Activated naive CD8-positive, alpha-beta T cell treated with anti-CD3 and anti-CD28 coated beads, Interleukin-2, amount 50 U/mL, for 16 hours (primary cell): ENCODE data around the gene CASTOR1.

Experiments
- DNase-seq: peaks from one replicate; pipeline ENCODE4 v3.0.0-alpha.2; 2020; ENCODE audit warnings: low read depth, low spot score

The CASTOR1 gene

DNA sequence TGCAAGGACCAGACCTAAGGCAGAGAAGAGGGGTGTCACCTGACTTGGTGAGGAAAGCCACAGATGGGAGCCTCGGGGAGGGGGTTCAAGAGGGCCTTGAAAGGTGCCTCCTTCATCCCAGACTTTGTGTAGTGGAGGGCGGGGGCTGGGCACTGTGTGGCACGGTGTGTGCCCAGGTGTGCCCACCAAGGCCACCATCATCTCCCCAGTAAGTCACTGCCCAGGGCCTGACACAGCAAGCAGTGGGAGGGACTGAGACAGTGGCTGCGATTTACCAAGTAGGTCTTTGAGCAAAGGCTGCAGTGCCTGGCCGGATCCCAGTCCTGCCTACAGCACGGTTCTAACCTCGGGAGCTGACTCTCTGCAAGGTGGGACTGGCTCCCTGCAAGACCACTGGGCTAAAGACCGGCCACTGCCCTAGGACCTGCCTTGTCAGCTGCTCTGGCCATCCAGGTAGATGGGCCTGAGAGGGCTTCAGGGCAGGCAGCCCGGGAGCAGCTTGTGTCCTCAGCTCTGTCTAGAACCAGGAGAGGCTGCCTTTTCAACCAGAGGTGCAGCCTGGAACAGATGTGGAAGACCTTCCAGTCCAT lies 24.1 kb downstream of the CASTOR1 start:
- no peak for DNase-seq

DNA sequence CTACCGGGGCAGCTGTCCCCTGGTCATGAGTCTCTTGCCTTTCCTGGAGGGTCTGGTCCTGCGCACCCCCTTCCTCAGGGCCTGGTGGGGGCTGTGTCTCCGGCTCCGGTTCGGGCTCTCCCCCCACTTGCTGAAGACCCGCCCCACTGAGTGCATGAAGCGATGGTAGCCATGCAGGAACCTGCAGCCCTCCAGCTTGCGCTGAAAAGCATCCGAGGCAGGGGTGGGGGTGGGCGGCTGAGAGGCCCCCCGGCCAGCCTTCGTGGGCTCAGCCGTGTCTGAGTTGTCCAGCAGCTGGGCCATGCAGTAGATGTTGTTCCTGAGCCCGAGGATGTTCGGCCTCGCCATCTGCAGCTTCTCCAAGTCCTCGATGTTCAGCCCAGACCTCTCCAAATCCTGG lies 25.4 kb downstream of the CASTOR1 start:
- DNase-seq: no peak

DNA sequence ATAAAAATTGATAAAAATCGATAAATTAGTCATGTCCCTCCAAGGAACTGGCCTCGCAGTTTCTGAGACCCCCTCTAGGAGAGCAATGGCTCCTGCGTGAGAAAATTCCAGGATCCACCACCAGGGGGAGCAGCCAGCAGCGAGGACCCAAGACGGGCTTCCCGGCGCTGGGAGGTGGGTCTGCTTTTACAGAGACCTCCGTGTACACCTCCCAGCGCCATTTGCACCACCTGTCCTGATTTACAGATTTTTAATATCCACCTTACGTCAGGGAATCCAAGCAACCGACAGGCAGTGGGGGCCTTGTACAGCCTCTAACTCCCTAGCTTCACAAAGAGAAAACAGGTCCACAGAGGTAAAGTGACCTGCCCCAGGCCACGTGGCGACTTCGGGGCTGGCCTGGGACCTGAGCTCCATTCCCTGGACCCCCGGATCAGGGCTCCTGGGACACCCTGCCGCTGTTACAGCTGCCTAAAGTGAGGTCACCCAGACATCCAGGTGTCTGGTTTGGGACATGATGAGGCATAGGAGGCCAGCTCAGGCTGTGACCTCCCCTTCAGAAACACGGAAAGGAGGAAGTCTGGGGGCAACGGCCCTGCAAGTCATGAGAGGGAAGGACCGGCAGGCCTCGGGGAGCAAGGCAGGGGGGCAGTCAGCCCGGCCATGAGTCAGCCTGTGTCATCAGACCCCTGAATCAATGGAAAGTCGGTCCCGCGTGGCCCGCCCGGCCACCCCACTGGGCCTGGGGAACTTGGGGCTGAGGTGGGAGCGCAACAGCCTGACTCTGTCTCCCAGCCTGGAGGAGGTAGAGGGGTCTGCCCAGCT lies 26.2 kb downstream of the CASTOR1 start:
- DNase-seq: peak; percentile 67

DNA sequence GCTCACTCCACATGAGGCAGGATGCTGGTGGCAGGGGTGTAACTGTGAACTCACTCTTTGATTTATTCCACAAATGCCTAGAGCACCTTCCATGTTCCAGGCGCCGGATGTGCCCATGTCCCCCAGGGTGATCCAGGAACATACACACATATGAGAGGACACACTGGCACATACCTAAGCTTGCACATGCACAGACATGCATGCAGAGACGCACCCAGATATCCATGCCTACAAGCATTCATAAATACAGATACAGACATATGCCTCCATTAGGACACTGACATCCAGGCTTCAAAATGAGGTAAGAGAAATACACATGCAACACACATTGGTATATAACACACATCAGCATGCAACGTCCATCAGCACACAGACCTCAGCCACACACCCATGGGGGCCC lies 27.2 kb downstream of the CASTOR1 start:
- DNase-seq: no peak

- DNase-seq: no peak
Observed at GRCh38 chr22:30261134-30261533, 28.2 kb downstream of the CASTOR1 start.

GRCh38 chr22:30260682-30261081 lies 28.6 kb downstream of the CASTOR1 start:
- no peak for DNase-seq

DNA sequence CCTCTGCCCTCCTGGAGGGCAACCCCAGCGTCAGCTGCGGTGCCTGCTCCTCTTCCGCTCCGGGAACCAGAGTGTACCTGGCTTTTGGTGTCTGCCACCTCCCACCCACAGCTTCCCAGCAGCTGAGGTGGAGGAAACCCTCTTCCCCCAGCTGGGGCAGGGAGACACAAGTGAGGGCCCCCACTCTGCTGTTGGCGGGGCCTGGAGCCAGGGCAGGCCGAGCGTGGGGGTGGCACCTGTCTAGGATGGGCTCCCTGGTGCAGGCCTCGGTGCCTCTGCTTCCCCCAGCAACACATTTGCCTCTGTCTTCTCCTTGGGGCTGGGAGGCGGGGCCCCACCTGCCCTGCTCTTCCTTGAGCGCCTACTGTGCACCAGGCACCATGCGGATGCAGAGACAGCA lies 29.0 kb downstream of the CASTOR1 start:
- no peak for DNase-seq

- DNase-seq: no peak
Observed at GRCh38 chr22:30254314-30254713, 35.0 kb downstream of the CASTOR1 start.

DNA sequence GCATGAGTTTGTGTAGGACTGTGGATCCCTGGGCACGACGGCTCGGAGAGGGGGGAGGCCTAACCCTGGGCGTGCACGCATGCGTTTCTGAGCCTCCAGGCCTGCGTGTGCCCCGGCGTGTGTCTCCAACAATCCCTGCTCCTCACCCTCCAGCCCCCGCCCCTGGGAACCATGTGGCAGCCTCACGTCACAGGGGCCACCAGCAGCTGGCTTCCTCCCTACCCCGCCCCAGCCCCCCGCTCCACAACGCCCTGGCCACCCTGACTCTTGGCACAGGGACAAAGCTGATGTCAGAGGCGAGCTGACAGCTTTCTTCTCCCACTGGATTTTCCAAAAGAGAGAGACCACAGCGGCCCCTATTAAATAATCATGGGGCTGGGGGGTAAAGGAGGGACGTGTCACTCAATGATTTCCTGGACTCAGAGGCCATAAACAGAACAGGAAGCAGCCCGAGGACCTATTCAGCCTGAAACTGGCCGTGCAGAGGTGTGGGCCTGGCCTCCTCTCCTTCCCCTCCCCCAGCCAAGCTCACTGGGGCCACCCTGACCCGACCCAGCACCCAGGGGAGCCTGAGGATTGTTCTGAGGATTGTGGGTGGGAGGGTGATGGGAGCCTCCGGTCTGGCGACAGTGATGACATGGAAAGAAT lies 36.0 kb downstream of the CASTOR1 start:
- no peak for DNase-seq

GRCh38 chr22:30252411-30253204 lies 36.7 kb downstream of the CASTOR1 start:
- no peak for DNase-seq

DNA sequence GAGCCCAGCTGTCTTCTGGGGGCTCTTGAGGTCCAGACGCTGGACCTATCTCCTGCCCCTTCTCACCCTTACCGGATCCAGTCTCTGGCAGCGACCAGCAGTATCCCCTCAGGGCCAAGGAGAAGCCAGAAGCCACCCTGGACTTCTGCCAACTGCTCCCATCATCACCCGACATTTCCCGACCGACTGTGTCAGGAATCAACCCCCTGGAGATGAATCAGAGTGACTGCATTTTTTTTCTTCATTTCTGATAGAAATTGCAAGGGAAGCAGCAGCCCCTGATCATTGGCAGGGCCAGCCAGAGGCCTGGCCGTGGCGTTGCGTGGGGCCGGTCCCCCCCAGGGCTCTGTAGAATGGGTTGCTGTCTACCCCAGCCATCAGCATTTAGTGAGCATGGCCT lies 37.6 kb downstream of the CASTOR1 start:
- no peak for DNase-seq

DNA sequence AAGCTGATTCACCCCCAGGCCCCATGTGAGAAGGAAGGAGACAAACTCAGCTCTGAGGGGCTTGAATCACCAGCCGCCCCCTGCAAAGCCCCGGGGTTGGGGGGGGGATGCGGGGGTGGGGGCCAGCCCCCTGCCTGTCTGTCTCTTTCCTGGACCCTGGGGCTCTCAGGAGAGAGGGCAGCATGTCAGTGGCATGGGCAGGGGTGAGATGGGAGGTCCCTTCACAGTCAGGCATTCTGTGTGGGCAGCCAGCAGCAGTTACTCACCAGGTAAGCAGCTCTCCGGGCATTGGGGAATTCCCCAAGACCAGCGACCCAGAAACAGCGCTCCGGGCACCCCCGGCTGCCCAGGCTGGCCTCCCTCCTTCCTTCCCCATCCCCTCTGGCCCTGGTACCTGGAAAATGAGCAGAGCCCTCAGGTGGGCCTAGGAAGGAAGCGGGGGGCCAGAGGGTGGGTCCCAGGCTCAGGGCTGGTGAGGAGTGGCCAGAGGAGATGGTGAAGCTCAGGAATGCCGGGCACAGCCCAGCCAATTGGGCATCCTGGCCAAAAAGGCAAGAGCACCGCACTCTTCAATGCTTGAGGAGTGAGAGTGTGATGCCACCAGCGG lies 38.5 kb downstream of the CASTOR1 start:
- no peak for DNase-seq

GRCh38 chr22:30250039-30250565 lies 39.2 kb downstream of the CASTOR1 start:
- DNase-seq: no peak

DNA sequence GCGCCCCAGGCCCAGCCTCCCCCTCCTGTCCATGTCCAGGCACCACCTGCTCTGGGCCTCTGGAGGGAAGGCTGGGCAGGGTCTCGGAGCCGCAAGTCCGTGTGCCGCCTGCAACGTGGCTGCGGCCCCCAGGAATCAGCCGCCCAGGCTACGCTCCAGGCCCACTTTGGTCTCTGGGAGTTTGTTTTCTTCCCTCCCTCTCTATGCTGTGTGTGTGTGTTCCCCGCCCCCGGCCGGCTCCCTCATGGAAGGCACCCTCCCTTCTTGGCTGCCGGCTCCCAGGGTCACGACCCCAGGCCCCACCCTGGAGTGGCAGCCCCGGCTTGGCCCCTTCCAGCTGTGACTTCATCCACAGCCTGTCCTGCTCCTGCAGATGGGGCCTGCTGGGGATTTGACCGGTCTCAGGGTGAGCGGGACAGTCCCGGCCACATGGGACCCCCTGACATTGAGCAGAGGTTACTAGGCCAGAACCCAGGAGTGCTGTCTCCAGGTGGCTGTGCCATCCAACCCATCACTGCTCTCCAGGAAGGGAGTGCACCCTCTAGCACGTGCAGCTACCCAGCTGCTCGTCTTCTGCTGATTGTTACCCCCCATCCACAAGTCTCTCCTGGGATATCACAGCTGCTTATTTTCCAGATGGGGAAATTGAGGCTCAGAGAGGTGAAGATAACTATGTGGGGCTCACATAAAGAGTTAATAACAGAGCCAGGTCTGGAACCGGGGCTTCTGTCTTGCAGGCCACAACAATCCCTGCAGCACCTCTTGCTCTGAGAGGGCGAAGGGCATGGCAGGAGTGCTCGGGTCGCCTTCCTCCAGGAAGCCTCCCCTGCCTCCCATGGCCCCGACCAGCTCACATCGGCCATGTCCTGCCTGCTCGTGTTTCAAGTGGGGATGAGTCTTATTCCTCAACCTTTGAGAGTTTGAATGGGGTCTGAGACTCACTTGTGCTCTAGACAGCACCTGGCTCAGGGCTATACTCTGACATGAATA lies 40.0 kb downstream of the CASTOR1 start:
- DNase-seq: no peak

GRCh38 chr22:30248484-30248883 lies 40.8 kb downstream of the CASTOR1 start:
- DNase-seq: no peak

DNA sequence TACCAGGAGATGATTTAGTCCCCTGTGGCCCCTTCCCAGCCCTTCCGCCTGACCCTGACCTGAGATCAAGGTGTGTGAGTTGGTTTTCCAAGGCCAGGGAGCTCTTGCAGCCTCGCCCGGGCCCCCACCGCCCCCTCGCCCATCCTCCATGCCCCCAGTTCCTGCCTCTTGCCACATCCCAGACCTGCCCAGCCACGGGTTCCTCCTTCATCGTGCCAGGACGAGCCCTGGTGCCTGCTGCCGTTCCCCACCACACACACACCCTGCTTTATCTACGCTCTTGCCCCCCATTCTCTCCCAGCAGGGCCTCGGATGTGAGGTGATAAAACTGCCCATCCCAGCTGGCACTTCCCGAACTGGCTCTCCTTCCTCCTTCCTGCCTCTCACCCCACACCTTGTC lies 41.3 kb downstream of the CASTOR1 start:
- DNase-seq: no peak

GRCh38 chr22:30247561-30247960 lies 41.7 kb downstream of the CASTOR1 start:
- DNase-seq: no peak

GRCh38 chr22:30246814-30247376 lies 42.4 kb downstream of the CASTOR1 start:
- DNase-seq: no peak

DNA sequence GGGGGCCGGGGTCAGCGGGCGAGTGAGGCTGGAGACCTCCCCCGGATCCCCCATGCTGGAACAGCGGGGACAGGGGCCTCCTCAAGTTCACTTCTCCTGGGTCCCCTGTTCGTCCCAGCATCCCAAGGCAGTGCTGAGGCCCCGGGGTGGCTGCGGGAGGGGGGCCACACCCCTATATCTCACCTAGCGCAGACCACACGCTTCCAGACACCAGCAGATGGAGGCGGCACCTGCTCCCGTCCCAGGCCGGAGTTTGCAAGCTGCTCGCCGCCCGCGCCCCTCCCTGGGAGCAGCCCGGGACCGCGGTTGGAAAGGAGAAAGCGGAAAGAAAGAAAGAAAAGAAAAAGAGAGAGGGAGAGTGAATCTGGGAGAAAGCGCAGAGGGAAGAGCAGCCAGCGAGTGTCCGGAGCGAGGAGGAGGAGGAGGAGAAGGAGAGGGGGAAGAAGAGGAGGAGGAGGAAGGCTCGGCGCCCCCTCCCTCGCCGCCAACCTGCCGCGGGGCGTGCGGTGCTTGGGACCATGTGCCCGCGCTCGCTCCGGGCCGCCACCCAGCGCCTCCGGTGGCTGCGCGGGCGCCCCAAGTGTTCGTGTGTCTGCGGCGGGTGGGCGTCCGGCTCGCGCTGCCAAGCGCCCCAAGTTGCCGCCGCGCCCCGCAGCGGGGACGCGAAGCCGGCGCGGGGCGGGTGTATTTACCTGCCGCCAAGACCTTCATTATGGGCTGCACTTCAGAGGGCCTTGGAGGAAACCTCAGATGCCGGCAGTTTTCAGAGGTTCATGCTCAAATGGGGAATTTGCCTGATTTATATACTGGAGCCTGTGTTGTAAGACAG lies 43.1 kb downstream of the CASTOR1 start, which contains the start of gene LIF:
Gene LIF (minus strand): TSS at position 775 of the 829 bp plus-strand sequence. CDS start 64 bp downstream, at position 711.
- peak; percentile 41 for DNase-seq
